ENCODE measurements around the gene CXCR4. TPM values are rescaled to one million over a fixed set of nuclear protein-coding genes. Genes with fewer than 3 reads are reported as not detected.

The CXCR4 gene
- total RNA-seq, 1 experiment from 2014 or later: 1.1 TPM

DNA sequence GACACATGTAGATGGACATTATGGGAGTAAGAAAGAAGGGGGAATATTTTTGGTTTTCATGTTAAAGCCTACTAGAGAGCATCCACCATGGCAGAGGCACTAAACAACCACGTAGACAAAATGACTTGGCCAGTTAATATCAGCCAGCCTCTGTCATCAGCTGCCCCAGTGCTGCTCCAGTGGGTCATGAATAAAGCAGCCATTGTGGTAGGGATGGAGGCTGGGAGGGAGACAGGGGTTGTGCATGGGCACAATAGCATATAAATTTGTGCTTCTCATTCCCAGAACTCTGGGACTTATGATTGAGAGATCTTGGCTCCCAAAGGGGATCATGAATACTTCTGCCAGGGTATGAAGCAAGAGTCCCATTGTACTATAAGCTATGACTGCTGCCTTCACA, 31.1 kb upstream of the CXCR4 start:
- H3K4me2 ChIP-seq: no peak overlapping the region
- no peaks in the 10 kb centered on the region for H4K20me1 ChIP-seq (ENCODE audit: insufficient read depth)
- H3F3A ChIP-seq (ENCODE audit: insufficient read depth, low read depth): no peaks in the 10 kb centered on the region
- no peaks in the 10 kb centered on the region for H3K36me3 ChIP-seq (ENCODE audit: low read depth)
- H3K4me3 ChIP-seq: no peak overlapping the region
- H3K9me3 ChIP-seq (ENCODE audit: insufficient read depth, low read depth): no peaks in the 10 kb centered on the region
- no peaks in the 10 kb centered on the region for H3K27me3 ChIP-seq (ENCODE audit: insufficient read depth, low read depth)
- POLR2A ChIA-PET (ENCODE audit: unreplicated experiment): no interaction called here
- no peaks in the 10 kb centered on the region for H3K4me1 ChIP-seq (replicated peaks; ENCODE audit: insufficient read depth)
- no TSS peak for BruUV-seq (replicated peaks)
- no peaks in the 10 kb centered on the region for H3K79me2 ChIP-seq (ENCODE audit: low read depth)
- CTCF ChIA-PET: no interaction called here
- no peak overlapping the region for H2AFZ ChIP-seq
- no peak for TF ChIP-seq EZH2 (IDR thresholded peaks at IDR 0.05; ENCODE audit: low read depth)
- TF ChIP-seq, protein P1, sequence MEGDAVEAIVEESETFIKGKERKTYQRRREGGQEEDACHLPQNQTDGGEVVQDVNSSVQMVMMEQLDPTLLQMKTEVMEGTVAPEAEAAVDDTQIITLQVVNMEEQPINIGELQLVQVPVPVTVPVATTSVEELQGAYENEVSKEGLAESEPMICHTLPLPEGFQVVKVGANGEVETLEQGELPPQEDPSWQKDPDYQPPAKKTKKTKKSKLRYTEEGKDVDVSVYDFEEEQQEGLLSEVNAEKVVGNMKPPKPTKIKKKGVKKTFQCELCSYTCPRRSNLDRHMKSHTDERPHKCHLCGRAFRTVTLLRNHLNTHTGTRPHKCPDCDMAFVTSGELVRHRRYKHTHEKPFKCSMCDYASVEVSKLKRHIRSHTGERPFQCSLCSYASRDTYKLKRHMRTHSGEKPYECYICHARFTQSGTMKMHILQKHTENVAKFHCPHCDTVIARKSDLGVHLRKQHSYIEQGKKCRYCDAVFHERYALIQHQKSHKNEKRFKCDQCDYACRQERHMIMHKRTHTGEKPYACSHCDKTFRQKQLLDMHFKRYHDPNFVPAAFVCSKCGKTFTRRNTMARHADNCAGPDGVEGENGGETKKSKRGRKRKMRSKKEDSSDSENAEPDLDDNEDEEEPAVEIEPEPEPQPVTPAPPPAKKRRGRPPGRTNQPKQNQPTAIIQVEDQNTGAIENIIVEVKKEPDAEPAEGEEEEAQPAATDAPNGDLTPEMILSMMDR (conservative IDR thresholded peaks at IDR 0.05): no peak
- intact Hi-C loops (cut with micrococcal nuclease; ENCODE audit: unreplicated experiment): no loop called here
- DNase-seq: no peak
- H3K27ac ChIP-seq: no peak overlapping the region
- H3K9me2 ChIP-seq (ENCODE audit: insufficient read depth): no peaks in the 10 kb centered on the region; the same call in 1 of the 2 replicates

GRCh38 chr2:136146564-136146963, 28.6 kb upstream of the CXCR4 start:
- ChIA-PET POLR2A (ENCODE audit: unreplicated experiment) (no interaction called here), CTCF (no interaction called here)
- no peak overlapping the region for H3K27ac ChIP-seq
- H3K79me2 ChIP-seq (ENCODE audit: low read depth): no peaks in the 10 kb centered on the region
- no peaks in the 10 kb centered on the region for H3K4me1 ChIP-seq (replicated peaks; ENCODE audit: insufficient read depth)
- TF ChIP-seq EZH2 (IDR thresholded peaks at IDR 0.05; ENCODE audit: low read depth): no peak
- TF ChIP-seq, protein P1 (conservative IDR thresholded peaks at IDR 0.05): no peak
- no peak overlapping the region for H3K4me2 ChIP-seq
- no peak for DNase-seq
- no peaks in the 10 kb centered on the region for H3K9me3 ChIP-seq (ENCODE audit: insufficient read depth, low read depth)
- H3K27me3 ChIP-seq (ENCODE audit: insufficient read depth, low read depth): no peaks in the 10 kb centered on the region
- H2AFZ ChIP-seq: no peak overlapping the region
- no peak overlapping the region for H3K4me3 ChIP-seq
- intact Hi-C loops (cut with micrococcal nuclease; ENCODE audit: unreplicated experiment): no loop called here
- no peaks in the 10 kb centered on the region; the same call in 1 of the 2 replicates for H3K9me2 ChIP-seq (ENCODE audit: insufficient read depth)
- H3K36me3 ChIP-seq (ENCODE audit: low read depth): no peaks in the 10 kb centered on the region
- BruUV-seq (replicated peaks): no TSS peak
- H4K20me1 ChIP-seq (ENCODE audit: insufficient read depth): no peaks in the 10 kb centered on the region
- H3F3A ChIP-seq (ENCODE audit: insufficient read depth, low read depth): no peaks in the 10 kb centered on the region

DNA sequence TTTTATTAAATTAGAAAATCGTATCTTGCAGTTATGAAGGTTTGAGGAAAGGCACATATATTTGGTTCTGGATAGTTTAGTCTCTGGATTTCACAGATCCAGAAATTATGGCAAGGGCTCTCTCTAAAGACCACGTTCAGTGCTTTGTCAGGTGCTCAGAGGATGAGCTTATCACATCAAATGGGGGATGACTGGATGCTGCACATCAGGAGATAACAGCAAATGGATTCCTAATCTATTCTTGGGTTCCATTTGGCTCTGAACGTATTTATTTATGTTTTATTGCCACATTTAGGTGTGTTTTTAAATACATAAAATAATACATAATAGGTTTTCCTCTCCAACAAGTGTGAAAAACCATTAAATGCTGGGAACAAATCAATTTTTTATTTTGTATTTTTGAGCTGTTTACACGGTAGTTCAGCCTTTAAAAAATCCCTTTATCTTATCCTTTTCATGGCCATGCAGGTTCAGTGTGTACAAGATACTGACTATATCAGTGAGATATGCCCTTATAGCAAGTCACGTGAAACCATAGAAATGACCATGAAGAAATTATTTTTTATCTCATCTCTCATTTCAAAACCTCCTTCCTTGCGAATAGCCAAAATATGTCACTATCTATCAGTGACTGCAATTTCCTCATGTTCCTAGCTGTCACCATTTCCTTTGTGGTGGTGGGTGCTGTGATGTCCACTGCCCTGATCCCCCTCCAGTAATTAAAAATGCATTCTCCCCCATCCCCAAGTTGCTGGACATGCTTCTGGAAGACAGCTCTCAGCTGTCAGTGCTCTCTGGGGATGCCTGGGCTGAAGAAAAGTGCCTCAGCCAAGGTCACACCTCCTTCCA, 25.9 kb upstream of the CXCR4 start:
- no peak overlapping the region for H3K4me3 ChIP-seq
- TF ChIP-seq, protein P1 (conservative IDR thresholded peaks at IDR 0.05): no peak
- TF ChIP-seq EZH2 (IDR thresholded peaks at IDR 0.05; ENCODE audit: low read depth): no peak
- no peaks in the 10 kb centered on the region for H4K20me1 ChIP-seq (ENCODE audit: insufficient read depth)
- ChIA-PET POLR2A (ENCODE audit: unreplicated experiment) (no interaction called here), CTCF (no interaction called here)
- H3K27ac ChIP-seq: no peak overlapping the region
- H3K79me2 ChIP-seq (ENCODE audit: low read depth): no peaks in the 10 kb centered on the region
- H2AFZ ChIP-seq: no peak overlapping the region
- H3K9me2 ChIP-seq (ENCODE audit: insufficient read depth): no peaks in the 10 kb centered on the region; the same call in 1 of the 2 replicates
- DNase-seq: no peak
- intact Hi-C loops (cut with micrococcal nuclease; ENCODE audit: unreplicated experiment): no loop called here
- no peaks in the 10 kb centered on the region for H3K36me3 ChIP-seq (ENCODE audit: low read depth)
- no peaks in the 10 kb centered on the region for H3K27me3 ChIP-seq (ENCODE audit: insufficient read depth, low read depth)
- H3K4me1 ChIP-seq (replicated peaks; ENCODE audit: insufficient read depth): peaks cover under 1% of the 10 kb centered on the region; the same call in 1 of the 2 replicates
- H3K9me3 ChIP-seq (ENCODE audit: insufficient read depth, low read depth): no peaks in the 10 kb centered on the region
- no TSS peak for BruUV-seq (replicated peaks)
- no peaks in the 10 kb centered on the region for H3F3A ChIP-seq (ENCODE audit: insufficient read depth, low read depth)
- no peak overlapping the region for H3K4me2 ChIP-seq

Measured in PC-9 (cell line).